Erythroblast (primary cell): Measurements from ENCODE around the gene CXCL10.
"Not testable (repeated sequence)": the region's sequence is repeated elsewhere in the genome, so short reads cannot be mapped to it uniquely, and the experiment has no call there.

ENCODE experiments used
- DNase-seq, 2 experiments: peaks; one replicate each; lab custom pipeline; 2025; lab: John Stamatoyannopoulos, UW
- GATA1 ChIP-seq: IDR thresholded peaks from 2 replicates; pipeline ENCODE4 v1.6.1; 2011; ENCODE audit warnings: low read depth, mild to moderate bottlenecking, control low read depth, low read length, moderate library complexity
- POLR2A ChIP-seq: IDR thresholded peaks from 2 replicates; pipeline ENCODE4 v1.6.1; 2011; ENCODE audit warnings: mild to moderate bottlenecking, low read length

CXCL10 gene

DNA sequence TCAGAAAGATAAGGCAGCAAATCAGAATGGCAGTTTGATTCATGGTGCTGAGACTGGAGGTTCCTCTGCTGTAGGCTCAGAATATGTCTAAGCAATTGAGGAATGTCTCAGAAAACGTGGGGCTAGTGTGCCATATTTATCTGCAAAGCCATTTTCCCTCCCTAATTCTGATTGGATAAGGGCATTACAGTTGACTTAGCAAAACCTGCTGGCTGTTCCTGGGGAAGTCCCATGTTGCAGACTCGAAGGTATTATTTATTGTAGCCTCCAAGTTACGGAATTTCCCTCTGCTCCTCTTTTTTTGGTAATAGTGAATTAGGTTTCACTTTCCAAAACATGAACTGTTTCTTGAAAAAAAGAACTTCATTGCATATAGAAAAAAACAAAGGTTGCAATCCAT, at the start of gene CXCL10:
Gene CXCL10, minus strand, starts transcription at position 109 of the 400 bp plus-strand sequence. Its CDS starts 66 bp downstream, at position 43.
- DNase-seq: no peak
- no peak for TF ChIP-seq POLR2A
- no peak for TF ChIP-seq GATA1

DNA sequence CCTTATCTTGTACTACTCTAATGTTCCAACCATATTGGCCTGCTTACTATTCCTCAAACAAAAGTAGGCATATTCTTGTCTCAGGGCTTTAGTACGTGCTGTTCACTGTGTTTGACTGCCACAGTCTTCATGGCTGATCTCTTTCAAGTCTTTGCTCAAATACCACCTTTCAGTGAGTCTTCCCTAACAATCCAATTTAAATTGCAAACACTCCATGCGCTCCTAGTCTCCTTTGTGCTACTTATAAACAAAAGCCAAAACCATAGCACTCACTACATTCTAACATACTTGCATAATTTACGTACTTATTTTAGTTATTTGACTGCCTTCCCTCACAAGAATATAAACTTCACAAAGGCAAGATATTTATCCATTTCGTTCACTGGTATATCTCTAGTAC, 49.5 kb upstream of the CXCL10 start:
- DNase-seq: no peak
- TF ChIP-seq GATA1 (no peak), POLR2A (no peak)

DNA sequence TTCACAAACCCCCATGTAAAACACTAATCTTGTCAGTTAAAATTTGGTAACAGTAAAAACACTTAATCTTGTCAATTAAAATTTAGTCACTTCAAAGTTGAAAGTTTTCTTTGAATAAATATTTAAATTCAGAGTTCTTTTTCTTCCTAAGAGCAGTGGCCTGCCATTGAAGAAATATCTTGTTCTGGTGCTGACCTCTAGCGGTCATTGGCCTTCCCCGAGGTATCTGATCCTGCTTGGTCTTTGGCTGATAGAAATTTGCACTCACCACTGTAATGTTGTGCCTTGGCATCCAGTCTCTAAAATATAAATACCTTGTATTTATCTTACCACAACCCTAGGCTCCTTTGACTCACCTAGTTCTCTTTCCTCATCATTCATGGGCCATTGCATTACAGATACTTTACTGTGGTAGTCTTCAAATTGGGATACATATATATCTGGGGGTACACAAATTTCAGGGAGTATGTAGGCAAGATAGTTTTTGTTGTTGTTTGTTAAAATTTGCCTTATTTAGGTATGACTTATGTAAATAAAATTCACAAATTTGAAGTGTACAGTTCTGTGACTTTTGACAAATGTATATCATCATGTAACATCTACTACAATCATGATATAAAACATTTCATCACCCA, 44.5 kb upstream of the CXCL10 start:
- no peak for TF ChIP-seq POLR2A
- TF ChIP-seq GATA1: no peak
- peak; percentile 67 to 81 for DNase-seq

DNA sequence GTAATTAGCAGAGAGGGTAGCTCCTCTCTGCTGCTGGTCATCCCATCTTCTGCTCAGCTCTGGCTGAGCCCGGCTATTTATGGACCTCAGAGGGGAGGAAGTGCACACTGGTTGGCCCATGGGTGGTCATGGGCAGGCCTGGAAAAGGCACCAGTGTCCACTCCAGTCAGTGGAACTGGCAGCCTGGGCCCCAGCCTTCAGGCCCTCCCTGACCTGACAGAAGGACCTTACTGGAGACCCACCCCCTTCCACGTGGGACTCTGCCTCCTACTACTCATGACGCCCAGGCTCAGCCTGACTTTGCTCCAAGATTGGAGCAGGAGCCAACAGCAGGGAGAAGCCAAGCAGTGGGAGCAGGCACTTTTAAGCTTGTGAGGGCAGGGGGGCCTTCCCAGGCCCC, 43.2 kb upstream of the CXCL10 start:
- TF ChIP-seq GATA1 (no peak), POLR2A (no peak)
- DNase-seq: no peak

DNA sequence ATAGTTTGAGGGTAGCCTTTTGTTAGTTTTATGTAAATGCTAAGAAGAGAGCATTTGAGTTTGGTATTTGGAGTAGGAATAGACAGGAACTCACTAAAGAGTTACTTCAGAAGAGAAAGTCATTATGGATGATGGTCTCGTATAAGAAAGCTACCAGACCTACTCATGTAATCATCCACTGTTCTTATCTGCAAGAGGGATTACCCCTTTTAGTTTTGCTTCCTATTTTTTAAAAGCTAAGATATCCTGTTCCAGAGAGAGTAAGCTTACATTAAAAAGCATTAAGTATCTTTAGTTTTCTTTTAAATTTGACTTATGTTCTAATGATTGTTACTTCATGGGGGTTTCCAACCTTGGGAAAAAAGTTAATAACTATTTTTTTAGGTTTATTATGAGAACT, 38.7 kb upstream of the CXCL10 start:
- TF ChIP-seq GATA1 (no peak), POLR2A (no peak)

DNA sequence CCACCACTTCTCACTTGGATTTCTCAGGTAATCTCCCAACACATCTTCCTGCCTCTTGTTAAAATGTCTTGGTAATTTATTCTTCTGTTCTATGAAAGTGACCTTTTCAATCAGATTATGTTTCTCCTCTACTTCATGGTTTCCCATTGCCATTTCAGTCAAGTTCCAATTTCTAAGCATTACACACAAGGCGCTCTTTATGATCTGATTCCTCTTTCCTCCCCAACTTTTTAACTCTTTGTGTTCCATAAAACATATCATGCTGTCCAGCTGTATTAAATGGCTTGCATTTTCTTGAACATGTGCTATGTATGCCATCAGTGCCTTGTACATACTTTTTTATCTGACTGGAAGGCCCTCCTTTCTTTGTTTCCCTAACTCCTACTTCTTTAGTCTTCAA, 38.1 kb upstream of the CXCL10 start:
- no peak for DNase-seq
- TF ChIP-seq POLR2A (no peak), GATA1 (no peak)

More for the DNA sequence above, 38.7 kb upstream of the CXCL10 start:
- DNase-seq: no peak

DNA sequence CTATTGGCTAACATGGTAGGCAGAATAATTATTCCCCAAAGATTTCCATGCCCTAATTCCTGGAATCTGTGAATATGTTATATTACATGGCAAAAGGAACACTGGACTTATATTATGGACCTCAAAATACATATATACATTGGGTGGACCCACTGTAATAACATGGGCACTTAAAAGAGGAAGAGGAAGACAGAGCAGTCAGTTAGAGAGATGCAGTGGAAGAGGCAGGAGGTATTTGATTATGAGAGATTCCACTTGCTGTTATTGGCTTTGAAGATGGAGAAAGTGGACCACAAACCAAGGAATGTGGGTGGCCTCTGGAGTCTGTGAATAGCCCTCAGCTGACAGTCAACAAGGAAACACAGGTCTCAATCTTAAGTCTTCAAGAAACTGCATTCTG, 37.2 kb upstream of the CXCL10 start:
- no peak for DNase-seq
- no peak for TF ChIP-seq POLR2A

DNA sequence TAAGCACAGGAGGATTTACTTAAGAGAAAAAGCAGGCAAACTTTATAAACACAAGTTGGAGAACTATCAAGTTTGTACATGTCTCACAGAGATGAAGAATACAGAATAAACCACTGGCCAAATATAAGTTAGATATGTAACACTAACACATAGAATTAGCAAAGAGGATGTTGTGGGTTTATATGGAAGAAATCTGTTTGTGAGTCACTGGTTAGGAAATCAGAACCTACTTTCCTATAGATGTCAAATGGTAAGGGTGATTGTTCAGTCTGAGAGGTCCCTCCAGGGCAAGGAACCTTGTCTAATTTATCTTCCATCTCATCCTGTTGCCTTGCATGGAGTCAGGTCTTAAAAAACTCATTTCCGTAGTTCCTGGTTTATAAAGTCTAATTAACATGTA, 36.5 kb upstream of the CXCL10 start:
- no peak for DNase-seq
- TF ChIP-seq GATA1: no peak
- TF ChIP-seq POLR2A: no peak

DNA sequence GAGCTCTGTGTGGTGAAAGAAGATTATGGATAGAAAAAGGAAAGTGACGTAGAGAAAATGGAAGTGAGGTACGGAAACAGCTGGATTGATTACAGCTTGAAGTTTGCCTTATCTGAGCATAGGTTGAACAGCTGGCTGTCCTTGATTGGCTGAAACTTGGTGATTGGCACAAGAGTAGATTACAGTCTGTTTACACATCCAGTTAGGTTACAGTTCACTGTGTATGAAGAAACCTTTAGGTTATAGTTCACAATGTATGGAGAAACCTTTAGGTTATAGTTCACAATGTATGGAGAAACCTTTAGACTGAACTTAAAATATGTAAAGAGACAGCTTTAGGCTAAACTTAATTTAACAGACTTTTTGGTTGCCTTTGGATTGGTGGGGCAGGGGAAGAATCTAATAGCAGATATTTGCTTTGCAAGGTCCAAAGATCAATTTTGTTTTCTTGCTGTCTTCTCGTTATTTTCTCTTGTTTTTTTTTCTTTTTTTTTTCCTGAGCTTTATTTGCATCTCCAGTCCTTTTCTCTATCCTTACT, 35.7 kb upstream of the CXCL10 start:
- TF ChIP-seq GATA1 (no peak), POLR2A (no peak)
- peak; percentile 58 to 68 for DNase-seq

DNA sequence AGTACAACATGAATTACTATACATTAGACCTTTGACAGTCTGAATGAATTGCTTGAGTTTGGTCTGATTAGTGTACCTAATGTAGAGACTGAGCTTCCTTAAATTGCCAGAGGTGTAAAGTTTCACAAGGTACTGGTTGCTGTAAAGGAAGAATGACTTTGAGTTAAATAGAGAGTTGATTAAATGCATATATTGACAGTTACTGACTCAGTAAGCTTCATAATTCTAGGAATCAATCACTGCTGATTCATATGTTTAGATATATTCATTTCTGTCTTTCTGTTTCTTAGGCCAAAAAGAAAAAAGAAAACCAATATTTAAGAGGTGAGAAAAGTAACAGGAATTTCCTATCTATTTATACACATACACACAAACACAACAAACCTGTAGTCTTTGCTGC, 35.0 kb upstream of the CXCL10 start:
- DNase-seq: no peak
- TF ChIP-seq GATA1 (no peak), POLR2A (no peak)

DNA sequence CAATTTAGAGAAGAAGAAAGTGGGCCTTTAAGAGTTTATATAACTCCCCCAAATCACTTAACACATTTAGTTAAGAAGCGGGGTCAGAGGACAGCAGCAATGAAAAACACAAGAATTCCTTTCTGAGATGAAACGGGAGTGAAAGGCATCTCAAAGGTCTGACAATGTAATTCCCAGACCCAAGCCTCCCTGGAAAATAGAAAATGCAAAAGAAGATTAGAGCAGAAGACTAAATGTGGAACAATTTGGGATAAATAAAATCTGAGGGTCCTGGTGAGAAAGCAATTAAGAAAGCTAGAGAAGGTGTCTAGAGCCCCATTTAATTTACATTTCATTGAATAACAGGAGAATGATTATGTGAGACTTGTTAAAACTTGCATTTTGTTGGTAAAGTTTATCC, 32.1 kb upstream of the CXCL10 start:
- no peak for TF ChIP-seq POLR2A
- no peak for TF ChIP-seq GATA1
- DNase-seq: no peak

DNA sequence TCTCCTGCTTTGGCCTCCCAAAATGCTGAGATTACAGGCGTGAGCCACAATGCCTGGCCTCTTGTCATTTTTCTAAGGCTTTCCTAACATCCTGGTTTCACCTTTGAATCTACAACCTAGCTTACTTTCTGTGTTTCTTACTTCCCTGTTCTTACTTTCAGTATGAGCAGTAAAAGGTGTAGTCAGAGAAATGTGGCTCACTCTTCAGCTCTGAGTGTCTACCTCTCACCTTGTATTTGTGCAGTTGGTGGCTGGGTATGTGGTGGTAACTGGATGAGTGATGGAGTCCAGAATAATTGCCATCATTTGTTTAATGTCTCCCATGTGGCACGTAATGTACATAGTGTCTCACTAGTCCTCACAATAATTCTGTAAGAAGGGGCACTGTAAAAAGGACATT, 31.7 kb upstream of the CXCL10 start:
- no peak for TF ChIP-seq POLR2A
- no peak for TF ChIP-seq GATA1
- no peak for DNase-seq

DNA sequence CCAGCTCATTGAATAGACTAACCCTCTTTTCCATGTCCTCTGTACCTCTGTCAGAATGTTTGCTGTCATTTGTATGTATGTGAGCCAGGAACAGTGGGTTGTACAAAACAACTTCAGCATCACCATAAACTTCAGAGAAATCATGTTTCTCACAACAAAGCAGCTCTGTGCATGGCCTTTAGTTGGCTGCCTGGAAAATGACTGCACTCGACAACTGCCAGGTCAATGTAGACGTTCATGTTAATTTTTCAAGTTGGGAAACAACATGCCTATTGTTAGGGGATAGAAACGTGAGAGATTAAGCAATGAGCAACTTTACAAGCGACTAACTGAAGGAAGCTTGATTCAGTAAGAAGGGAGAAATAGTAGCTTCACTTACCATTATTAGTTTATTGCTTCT, 30.4 kb upstream of the CXCL10 start:
- TF ChIP-seq POLR2A: no peak
- TF ChIP-seq GATA1: no peak
- no peak for DNase-seq

DNA sequence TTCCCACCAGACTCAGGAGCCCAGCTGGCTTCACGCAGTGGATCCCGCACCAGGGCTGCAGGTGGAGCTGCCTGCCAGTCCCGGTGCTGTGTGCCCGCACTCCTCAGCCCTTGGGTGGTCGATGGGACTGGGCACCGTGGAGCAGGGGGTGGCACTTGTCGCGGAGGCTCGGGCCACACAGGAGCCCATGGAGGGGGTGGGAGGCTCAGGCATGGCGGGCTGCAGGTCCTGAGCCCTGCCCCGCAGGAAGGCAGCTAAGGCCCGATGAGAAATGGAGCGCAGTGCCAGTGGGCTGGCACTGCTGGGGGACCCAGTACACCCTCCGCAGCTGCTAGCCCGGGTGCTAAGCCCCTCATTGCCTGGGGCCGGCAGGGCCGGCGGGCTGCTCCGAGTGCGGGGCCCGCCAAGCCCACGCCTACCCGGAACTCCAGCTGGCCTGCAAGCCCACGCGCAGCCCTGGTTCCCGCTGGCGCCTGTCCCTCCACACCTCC, 27.3 kb upstream of the CXCL10 start:
- DNase-seq: not testable (repeated sequence)

DNA sequence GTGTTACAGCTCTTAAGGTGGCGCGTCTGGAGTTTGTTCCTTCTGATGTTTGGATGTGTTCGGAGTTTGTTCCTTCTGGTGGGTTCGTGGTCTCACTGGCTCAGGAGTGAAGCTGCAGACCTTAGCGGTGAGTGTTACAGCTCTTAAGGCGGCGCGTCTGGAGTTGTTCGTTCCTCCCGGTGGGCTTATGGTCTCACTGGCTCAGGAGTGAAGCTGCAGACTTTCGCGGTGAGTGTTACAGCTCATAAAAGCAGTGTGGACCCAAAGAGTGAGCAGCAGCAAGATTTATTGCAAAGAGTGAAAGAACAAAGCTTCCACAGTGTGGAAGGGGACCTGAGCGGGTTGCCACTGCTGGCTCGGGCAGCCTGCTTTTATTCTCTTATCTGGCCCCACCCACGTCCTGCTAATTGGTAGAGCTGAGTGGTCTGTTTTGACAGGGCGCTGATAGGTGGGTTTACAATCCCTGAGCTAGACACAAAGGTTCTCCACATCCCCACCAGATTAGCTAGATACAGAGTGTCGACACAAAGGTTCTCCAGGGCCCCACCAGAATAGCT, 26.6 kb upstream of the CXCL10 start:
- DNase-seq: not testable (repeated sequence)

DNA sequence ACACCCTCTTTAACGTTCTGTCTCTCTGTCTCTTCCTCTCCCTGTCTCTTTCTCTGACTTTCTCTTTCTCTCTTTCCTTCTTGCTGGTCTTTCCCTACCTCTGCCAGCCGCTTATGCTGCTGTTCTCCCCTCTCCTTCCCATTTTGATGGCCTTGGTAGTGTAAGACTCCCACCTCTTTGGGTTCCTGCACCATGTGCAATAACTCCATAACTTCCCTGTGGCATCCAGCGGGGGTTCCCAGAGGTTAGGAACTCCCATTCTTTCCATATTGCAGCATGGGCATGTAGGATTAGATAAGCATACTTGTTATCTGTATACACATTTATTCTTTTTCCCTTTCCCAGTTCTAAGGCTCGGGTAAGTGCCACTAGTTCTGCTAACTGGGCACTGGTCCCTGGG, 21.4 kb upstream of the CXCL10 start:
- not testable (repeated sequence) for DNase-seq

DNA sequence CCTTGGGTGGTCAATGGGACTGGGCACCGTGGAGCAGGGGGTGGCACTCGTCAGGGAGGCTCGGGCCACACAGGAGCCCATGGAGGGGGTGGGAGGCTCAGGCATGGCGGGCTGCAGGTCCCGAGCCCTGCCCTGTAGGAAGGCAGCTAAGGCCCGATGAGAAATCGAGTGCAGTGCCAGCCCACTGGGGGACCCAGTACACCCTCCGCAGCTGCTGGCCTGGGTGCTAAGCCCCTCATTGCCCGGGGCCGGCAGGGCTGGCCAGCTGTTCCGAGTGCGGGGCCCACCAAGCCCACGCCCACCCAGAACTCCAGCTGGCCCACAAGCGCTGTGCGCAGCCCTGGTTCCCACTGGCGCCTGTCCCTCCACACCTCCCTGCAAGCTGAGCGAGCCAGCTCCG, 20.0 kb upstream of the CXCL10 start:
- not testable (repeated sequence) for DNase-seq

DNA sequence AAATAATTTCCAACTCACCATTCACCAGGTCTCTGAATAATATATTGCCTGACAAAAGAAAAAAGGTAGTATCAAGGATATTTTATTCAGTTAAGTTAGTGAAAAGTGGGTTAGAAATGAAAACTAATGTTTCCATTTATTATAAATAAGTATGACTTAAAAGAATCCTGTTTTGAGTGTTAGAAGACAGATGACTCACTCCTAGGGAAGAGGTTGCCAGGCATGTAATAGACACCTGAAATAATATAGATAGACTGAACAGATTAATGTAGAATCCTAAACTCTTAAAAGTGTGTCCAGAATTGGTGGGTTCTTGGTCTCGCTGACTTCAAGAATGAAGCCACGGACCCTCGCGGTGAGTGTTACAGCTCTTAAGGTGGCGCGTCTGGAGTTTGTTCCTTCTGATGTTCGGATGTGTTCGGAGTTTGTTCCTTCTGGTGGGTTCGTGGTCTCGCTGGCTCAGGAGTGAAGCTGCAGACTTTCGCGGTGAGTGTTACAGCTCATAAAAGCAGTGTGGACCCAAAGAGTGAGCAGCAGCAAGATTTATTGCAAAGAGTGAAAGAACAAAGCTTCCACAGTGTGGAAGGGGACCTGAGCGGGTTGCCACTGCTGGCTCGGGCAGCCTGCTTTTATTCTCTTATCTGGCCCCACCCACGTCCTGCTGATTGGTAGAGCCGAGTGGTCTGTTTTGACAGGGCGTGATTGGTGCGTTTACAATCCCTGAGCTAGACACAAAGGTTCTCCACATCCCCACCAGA, 19.1 kb upstream of the CXCL10 start:
- DNase-seq: not testable (repeated sequence)
